ENCODE results near the gene HERPUD1.
A peak's percentile ranks its signal among the peaks of the same experiment; 100 is the strongest.

HERPUD1 gene

DNA sequence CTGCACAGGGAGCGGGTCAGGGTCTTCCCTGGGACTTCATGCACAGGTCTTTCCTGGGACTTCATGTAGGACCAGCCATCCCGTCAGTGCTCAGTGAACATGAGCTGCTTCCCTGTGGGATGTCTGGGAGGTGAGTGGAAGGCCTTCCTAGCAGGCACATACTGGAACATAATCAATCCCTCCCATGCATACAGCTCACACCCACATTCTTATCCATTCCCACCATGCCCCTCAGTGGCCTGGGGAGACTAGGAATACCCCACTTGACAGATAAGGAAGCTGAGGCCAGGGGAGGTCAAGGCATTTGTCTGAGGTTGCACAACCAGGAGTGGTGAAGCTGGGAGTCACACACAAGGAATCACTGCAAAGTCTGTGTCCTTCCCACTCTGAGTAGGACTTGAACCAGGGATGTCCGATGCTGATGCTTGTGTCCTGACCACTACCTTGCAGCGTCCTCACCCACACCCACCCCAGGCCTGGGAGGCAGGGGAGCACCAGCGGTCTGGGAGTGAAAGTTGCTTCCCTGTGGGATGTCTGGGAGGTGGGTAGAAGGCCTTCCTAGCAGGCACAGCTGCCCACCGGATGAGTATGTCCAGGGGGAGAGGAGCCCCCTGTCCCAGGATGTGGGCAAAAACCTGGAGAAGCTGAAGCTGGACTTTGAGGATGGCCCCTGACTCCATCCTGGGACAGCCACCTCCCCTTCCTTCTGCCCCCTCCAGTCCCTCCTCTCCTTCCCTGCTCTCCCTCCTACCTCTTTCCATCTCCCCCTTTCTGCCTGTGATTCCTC, 56.4 kb downstream of the HERPUD1 start:
- DNase-seq: no peak
- no peaks in the 10 kb centered on the region for H3K79me2 ChIP-seq (ENCODE audit: low read length)

DNA sequence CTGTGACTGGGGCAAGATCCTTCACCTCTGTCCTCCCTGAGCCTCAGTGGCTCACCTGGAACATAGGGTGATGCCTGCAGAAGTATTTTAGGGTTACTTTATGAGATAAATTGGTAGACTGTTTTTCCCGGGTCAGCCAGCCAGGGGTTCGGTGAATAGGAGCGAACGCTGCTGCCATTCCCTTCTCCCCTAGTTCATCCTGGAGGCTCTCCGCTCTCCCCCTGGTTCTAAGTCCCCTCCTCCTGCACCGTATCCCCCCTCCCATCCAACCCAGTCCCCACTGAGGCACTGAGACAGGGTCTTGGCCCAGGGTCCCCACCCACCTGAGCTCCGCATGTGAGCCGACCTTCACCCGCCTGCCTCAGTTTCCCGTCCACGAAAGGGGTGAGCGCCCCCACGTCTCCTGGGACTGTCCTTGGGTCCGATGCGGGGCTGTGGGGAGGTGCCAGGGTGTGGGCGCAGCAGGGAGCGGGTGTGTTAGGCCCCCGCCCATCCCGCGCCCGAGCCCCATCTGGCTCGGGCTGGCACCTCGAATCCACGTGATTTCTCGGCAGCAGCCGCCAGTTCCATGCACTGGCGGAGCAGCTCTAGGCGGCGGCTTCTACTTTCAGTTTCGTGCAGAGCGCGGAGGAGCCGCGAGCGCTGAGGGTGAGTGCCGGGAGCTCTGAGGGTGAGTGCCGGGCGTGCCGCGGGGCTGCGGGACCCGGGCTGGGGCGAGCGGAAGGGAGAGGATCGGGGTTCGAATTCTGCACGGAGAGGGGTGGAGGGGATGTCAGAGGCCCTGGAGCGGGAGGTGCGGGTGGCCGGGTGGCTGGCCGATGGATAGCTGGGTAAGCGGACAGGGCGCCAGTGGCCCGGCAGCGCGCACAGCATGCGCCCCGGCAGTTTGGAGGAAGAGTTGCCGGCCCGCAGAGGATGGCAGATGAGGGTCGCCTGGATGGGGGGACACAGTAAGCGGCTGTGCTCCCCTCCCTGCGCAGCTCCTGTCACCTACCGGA, 57.3 kb downstream of the HERPUD1 start, which contains the start of gene NLRC5:
Gene NLRC5, plus strand, starts transcription at position 610 of the 998 bp plus-strand sequence. CDS start 31,156 bp downstream, outside the sequence.
- H3K4me3 ChIP-seq (ENCODE audit: low read length): peak within 1 kb of the TSS; percentile 78
- no peak for TF ChIP-seq EZH2 (optimal IDR thresholded peaks at IDR 0.05; ENCODE audit: low read depth, low read length)
- no peak for TF ChIP-seq EZH2phosphoT487 (IDR thresholded peaks at IDR 0.05; ENCODE audit: low read length)
- TF ChIP-seq, protein P1, sequence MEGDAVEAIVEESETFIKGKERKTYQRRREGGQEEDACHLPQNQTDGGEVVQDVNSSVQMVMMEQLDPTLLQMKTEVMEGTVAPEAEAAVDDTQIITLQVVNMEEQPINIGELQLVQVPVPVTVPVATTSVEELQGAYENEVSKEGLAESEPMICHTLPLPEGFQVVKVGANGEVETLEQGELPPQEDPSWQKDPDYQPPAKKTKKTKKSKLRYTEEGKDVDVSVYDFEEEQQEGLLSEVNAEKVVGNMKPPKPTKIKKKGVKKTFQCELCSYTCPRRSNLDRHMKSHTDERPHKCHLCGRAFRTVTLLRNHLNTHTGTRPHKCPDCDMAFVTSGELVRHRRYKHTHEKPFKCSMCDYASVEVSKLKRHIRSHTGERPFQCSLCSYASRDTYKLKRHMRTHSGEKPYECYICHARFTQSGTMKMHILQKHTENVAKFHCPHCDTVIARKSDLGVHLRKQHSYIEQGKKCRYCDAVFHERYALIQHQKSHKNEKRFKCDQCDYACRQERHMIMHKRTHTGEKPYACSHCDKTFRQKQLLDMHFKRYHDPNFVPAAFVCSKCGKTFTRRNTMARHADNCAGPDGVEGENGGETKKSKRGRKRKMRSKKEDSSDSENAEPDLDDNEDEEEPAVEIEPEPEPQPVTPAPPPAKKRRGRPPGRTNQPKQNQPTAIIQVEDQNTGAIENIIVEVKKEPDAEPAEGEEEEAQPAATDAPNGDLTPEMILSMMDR (IDR thresholded peaks at IDR 0.05; ENCODE audit: low read length): no peak
- no peaks in the 10 kb centered on the region for H3K9me3 ChIP-seq (replicated peaks; ENCODE audit: insufficient read depth, low read length)
- no peaks in the 10 kb centered on the region for H3F3A ChIP-seq (ENCODE audit: insufficient read depth, low read length)
- peak within 1 kb of the TSS; percentile 66 for H3K9ac ChIP-seq (ENCODE audit: low read length)
- H3K27ac ChIP-seq (ENCODE audit: low read length): no peak within 1 kb of the TSS
- H3K9me2 ChIP-seq (replicated peaks; ENCODE audit: insufficient read depth, low read length): no peaks in the 10 kb centered on the region
- no peaks in the 10 kb centered on the region for H3K79me2 ChIP-seq (ENCODE audit: low read length)
- no peaks in the 10 kb centered on the region for H4K20me1 ChIP-seq (ENCODE audit: insufficient read depth, low read length)
- H3K4me2 ChIP-seq (ENCODE audit: low read depth, low read length): peak within 1 kb of the TSS; percentile 98
- 0 out of 2 replicates have a peak, but pooled peaks cover 6% of the 10 kb centered on the region for H3K4me1 ChIP-seq (ENCODE audit: low read length)
- DNase-seq: peak; percentile 96
- H2AFZ ChIP-seq (ENCODE audit: low read length): peak within 1 kb of the TSS; percentile 76
- H3K27me3 ChIP-seq (replicated peaks; ENCODE audit: insufficient read depth, low read length): peaks cover 21% of the 10 kb centered on the region
- H3K36me3 ChIP-seq (replicated peaks; ENCODE audit: insufficient read depth, low read length): no peaks in the 10 kb centered on the region

More for the DNA sequence above, 56.4 kb downstream of the HERPUD1 start:
- H2AFZ ChIP-seq (ENCODE audit: low read length): no peak overlapping the region
- H4K20me1 ChIP-seq (ENCODE audit: insufficient read depth, low read length): no peaks in the 10 kb centered on the region
- H3K9me3 ChIP-seq (replicated peaks; ENCODE audit: insufficient read depth, low read length): no peaks in the 10 kb centered on the region
- H3K4me3 ChIP-seq (ENCODE audit: low read length): no peak overlapping the region
- no peak overlapping the region for H3K27ac ChIP-seq (ENCODE audit: low read length)
- TF ChIP-seq, protein P1 (IDR thresholded peaks at IDR 0.05; ENCODE audit: low read length): no peak
- TF ChIP-seq EZH2 (optimal IDR thresholded peaks at IDR 0.05; ENCODE audit: low read depth, low read length): no peak
- TF ChIP-seq EZH2phosphoT487 (IDR thresholded peaks at IDR 0.05; ENCODE audit: low read length): no peak
- no peak overlapping the region for H3K4me2 ChIP-seq (ENCODE audit: low read depth, low read length)
- H3K36me3 ChIP-seq (replicated peaks; ENCODE audit: insufficient read depth, low read length): no peaks in the 10 kb centered on the region
- H3K9ac ChIP-seq (ENCODE audit: low read length): no peak overlapping the region
- H3F3A ChIP-seq (ENCODE audit: insufficient read depth, low read length): no peaks in the 10 kb centered on the region
- H3K27me3 ChIP-seq (replicated peaks; ENCODE audit: insufficient read depth, low read length): peaks cover 28% of the 10 kb centered on the region
- H3K9me2 ChIP-seq (replicated peaks; ENCODE audit: insufficient read depth, low read length): no peaks in the 10 kb centered on the region
- 0 out of 2 replicates have a peak, but pooled peaks cover 6% of the 10 kb centered on the region for H3K4me1 ChIP-seq (ENCODE audit: low read length)

DNA sequence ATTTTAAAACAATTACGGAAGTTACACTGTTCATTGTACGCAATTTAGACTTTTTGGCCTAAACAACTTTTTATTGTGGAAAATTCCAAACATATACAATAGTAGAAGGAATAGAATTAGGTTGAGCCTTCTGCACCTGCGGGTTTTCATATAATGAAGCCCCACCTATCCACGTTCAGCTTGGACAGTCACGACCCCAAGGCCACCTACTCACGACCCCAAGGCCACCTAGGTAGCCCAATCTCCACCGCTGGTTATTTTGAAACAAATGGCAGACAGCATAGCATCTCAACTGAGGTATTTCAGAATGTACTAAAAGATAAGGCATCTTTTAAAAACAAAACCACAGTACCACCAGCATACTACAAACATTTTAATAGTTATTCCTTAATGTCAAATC, 58.0 kb downstream of the HERPUD1 start:
- Histone ChIP-seq H3K4me1 (ENCODE audit: low read length) (0 out of 2 replicates have a peak, but pooled peaks cover 6% of the 10 kb centered on the region), H3K4me3 (ENCODE audit: low read length) (peak overlapping the region; percentile 78), H3K9me2 (replicated peaks; ENCODE audit: insufficient read depth, low read length) (no peaks in the 10 kb centered on the region), H3K4me2 (ENCODE audit: low read depth, low read length) (peak overlapping the region; percentile 98), H2AFZ (ENCODE audit: low read length) (peak overlapping the region; percentile 76), H3K36me3 (replicated peaks; ENCODE audit: insufficient read depth, low read length) (no peaks in the 10 kb centered on the region), H3K79me2 (ENCODE audit: low read length) (no peaks in the 10 kb centered on the region), H3K27me3 (replicated peaks; ENCODE audit: insufficient read depth, low read length) (peaks cover 17% of the 10 kb centered on the region), H3K9ac (ENCODE audit: low read length) (peak overlapping the region; percentile 66), H3K9me3 (replicated peaks; ENCODE audit: insufficient read depth, low read length) (no peaks in the 10 kb centered on the region), H3K27ac (ENCODE audit: low read length) (no peak overlapping the region), H4K20me1 (ENCODE audit: insufficient read depth, low read length) (no peaks in the 10 kb centered on the region), H3F3A (ENCODE audit: insufficient read depth, low read length) (no peaks in the 10 kb centered on the region)
- TF ChIP-seq EZH2phosphoT487 (IDR thresholded peaks at IDR 0.05; ENCODE audit: low read length) (no peak), EZH2 (optimal IDR thresholded peaks at IDR 0.05; ENCODE audit: low read depth, low read length) (no peak)
- TF ChIP-seq, protein P1 (IDR thresholded peaks at IDR 0.05; ENCODE audit: low read length): no peak
- no peak for DNase-seq

All from MM.1S (cell line).